NCI-H774 (cell line): ENCODE measurements around the gene PDYN.

Source experiments
- DNase-seq: peaks from one replicate; lab custom pipeline; 2025; lab: John Stamatoyannopoulos, UW

Gene PDYN

DNA sequence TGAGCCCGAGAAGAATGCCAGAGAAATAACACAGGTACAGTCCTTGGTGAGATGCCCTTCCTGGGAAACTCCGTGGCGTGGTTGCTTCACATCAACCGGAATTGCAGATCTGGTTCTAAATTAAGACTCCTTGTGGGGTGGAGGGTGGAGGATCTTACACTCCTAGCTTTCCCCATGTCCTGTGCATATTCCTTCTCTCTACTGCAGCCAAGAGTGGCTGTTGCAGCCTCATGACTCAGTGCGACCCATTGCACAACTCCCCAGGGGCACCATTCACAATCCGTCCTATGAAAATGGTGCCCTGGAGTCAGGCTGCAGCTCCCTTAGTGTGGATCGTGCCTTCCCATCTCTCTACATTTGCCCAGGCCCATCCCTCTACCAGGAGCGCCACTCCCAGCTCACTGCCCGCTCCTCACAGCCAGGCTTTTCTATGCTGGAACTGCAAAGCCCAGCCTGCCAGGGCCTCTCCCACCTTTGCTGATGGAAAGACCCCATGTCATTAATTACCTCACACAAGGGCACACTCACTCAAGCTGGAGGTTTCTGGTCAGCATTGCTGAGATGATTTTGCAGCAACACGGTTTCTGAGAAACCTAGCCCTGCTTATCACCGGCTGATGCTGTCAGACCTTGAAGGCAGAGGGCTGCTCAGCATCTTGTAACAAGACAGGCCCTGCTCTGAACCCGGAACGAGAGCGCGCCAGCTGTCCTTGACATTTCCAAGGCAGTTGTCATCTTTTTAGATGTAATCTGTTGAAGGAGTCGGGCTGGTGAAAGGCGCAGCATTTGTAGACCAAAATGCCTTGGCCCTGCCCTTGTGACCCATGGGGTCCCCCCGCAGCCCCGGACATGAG is 58.9 kb downstream of the PDYN start:
- no peak for DNase-seq

DNA sequence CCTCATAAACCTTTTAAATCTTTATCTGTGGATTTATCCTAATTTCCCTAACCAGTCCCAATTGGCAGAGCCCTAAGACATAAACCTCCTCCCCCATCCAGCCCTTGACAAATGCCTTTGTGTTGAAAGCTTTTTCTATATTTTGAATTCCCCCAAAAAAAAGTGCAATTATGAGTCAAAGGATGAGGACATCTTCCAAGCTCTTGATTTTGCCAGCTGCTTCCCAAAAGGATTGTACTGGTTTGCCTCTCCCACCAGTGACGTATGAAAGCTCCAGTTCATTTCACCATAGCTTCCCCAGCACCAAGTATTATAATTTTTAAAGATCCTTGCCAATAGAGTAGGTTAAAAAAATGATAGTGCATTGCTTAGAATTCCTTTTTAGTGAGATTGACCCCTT is 59.7 kb downstream of the PDYN start:
- DNase-seq, result no peak

DNA sequence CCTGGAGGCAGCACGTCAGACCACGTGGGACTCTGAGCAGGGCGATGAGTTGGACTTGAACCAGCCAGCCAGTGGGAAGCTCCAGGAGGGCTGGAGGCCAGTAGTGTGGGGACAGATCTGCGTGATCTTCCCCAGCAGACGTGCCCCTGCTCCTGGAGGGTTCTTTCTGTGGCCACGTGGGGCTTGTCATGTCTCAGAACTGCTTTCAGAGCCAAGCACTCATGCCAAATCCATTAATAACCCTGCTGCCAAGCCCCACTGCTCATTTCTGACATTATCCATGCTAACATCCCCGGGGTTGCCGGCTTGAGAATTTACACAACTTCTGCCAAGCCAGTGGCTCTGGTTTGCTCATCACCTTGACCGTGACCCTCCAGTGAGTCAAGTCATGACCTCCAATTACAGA is 60.4 kb downstream of the PDYN start:
- DNase-seq, result no peak

DNA sequence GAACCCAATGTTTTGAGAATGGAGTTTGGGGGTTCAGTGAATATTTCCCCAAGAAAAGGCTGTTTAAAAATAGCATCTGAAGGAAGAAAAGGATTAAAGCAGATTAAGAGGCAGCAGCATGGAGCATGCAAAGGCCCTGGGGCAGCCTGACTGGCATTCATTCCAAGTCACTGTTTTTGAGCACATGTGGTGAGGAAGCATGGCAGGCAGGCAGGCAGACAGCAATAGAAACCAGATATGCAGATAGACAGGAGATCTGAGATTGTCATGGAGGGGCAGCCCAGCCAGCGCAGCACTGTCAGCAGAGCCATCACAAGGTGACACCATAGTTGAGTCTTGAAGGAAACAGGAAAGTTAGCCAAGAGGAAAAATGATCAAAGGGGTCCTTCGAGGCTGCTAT is 60.9 kb downstream of the PDYN start:
- no peak for DNase-seq

DNA sequence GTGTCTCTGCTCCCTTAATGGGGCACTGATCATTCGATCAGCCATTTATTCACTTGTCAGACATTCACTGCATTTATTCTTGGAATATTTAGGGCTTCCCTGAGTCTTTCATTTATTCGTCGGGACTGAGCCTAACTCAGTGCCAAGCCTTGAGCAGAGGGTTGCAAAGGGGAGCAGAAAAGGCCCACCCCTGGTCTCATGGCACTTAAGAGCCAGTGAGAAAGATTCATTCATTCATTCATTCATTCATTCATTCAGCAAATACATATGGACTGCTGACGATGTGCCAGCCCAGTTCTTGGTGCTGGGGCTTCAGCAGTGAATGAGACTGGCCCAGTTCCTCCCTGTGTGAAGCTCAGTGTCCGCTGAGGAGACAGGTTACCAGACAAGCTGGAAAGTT is 62.0 kb downstream of the PDYN start:
- no peak for DNase-seq

DNA sequence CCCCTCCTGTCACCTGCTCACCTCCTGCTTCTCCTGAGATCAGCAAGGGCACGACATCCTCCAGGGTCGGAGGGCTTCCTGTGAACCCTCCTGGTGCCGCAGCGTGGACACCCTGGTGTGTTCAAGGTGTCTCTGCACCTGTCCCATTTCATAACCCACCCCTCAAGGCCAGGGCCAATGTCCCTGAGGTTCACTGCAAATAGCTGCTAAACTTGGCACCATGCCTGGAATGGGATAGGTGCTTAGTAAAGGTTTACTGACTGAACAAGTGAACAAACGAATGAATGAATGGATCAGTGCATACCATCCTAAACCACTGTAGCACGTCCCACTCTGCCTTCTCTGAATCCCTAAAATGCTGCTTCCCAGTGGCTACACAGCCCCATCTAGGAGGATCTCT is 63.7 kb downstream of the PDYN start:
- no peak for DNase-seq

DNA sequence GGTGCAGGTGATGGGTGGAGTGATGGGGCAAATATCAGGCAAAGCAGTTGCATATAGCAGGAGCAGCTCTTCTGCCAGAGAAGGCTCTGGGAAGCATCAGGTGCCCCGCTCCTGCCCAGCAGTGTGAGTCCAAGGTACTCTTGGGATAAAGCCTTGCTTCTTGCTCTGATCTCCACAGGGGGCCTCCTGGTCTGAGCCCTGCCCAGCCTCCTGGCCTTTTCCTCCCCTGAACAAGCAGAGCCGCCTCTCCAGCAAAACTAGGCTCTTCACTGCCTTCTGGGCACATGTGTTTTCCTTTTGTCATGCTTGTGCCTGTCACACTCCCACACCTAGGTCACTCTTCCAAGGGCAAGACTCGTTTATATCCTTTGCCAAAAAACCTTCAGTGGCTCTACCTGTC is 64.4 kb downstream of the PDYN start:
- DNase-seq, result no peak

DNA sequence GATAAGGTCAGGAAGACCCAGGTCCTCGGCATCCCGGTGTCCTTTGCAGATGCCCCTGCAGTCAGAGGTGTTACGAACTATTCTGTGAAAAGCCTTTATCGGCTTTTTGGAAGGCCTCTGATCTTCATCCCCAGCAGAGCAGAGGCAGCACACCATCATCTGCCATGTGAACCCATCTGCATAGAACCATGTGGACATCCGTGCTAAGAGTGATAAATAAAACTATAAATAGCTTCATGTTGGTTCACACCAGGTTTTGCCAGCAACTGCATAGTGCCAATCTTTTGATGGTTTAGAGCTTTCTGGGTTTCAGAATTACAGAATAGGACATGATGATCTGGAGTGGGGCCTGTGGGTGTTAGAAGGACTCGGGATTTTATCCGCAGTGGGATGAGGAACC is 65.1 kb downstream of the PDYN start:
- no peak for DNase-seq
